HS-27A (cell line): ENCODE data around the gene CTF1.
"Not testable (repeated sequence)": the region's sequence is repeated elsewhere in the genome, so short reads cannot be mapped to it uniquely, and the experiment has no call there.

Experiments used
- DNase-seq: peaks from one replicate; pipeline ENCODE4 v3.0.0-alpha.2; 2012; ENCODE audit warnings: low read depth, missing footprints

The CTF1 gene

GRCh38 chr16:30931068-30931650, 34.7 kb downstream of the CTF1 start:
- no peak for DNase-seq

- no peak for DNase-seq
Observed at GRCh38 chr16:30934827-30935557, 38.6 kb downstream of the CTF1 start.

GRCh38 chr16:30937692-30938091, 41.3 kb downstream of the CTF1 start:
- no peak for DNase-seq

- not testable (repeated sequence) for DNase-seq
Observed at GRCh38 chr16:30939571-30939970, 43.2 kb downstream of the CTF1 start.

GRCh38 chr16:30941600-30942425, 45.4 kb downstream of the CTF1 start:
- no peak for DNase-seq

- no peak for DNase-seq
Observed at GRCh38 chr16:30942426-30942806, 46.0 kb downstream of the CTF1 start.

GRCh38 chr16:30944352-30944751, 47.9 kb downstream of the CTF1 start:
- DNase-seq = no peak

- no peak for DNase-seq
Observed at GRCh38 chr16:30946671-30947540, 50.5 kb downstream of the CTF1 start.

GRCh38 chr16:30947541-30947858, 51.1 kb downstream of the CTF1 start:
- DNase-seq = no peak

- peak; percentile 74 for DNase-seq
Observed at GRCh38 chr16:30947859-30948666, 51.6 kb downstream of the CTF1 start.

GRCh38 chr16:30948667-30949649, 52.5 kb downstream of the CTF1 start, which contains the start of gene ORAI3:
ORAI3 (plus strand) TSS chr16:30949068; CDS start chr16:30949290, 222 bp downstream.
- DNase-seq = no peak

GRCh38 chr16:30949650-30950515, 53.5 kb downstream of the CTF1 start:
- DNase-seq = no peak

- DNase-seq = no peak
Observed at GRCh38 chr16:30950516-30951065, 54.2 kb downstream of the CTF1 start.

GRCh38 chr16:30951193-30951592, 54.8 kb downstream of the CTF1 start:
- DNase-seq = no peak

GRCh38 chr16:30951750-30952149, 55.3 kb downstream of the CTF1 start:
- DNase-seq = no peak

GRCh38 chr16:30953111-30953510, 56.7 kb downstream of the CTF1 start:
- no peak for DNase-seq
